Hepatocyte (in vitro differentiated cells): ENCODE data around the gene IGSF22. TPM values are rescaled to one million over a fixed set of nuclear protein-coding genes. Genes with fewer than 3 reads are reported as not detected.

Experiments used
- DNase-seq: peaks from one replicate; pipeline ENCODE4 v3.0.0-alpha.2; 2016; ENCODE audit warnings: low spot score
- H2AFZ ChIP-seq: fragments of 200-600 bp; sonication (generic); 2 replicates; pipeline ENCODE4 v1.6.0; 2016; ENCODE audit warnings: antibody characterized with exemption, mild to moderate bottlenecking
- H3K27ac ChIP-seq: fragments of 200-600 bp; sonication (generic); 2 replicates; pipeline ENCODE4 v1.5.1; 2016; ENCODE audit warnings: mild to moderate bottlenecking
- H3K27me3 ChIP-seq: fragments of 200-600 bp; sonication (generic); 2 replicates; pipeline ENCODE4 v1.6.1; 2016
- H3K36me3 ChIP-seq: fragments of 200-600 bp; sonication (generic); replicated peaks from 2 replicates; pipeline ENCODE4 v1.5.1; 2016; ENCODE audit warnings: low read depth; ENCODE audit not compliant: insufficient read depth
- H3K4me1 ChIP-seq: fragments of 200-600 bp; sonication (generic); 2 replicates; pipeline ENCODE4 v1.5.1; 2016; ENCODE audit warnings: mild to moderate bottlenecking, moderate library complexity; ENCODE audit not compliant: insufficient read depth
- H3K4me2 ChIP-seq: fragments of 200-600 bp; sonication (generic); 2 replicates; pipeline ENCODE4 v1.6.0; 2016
- H3K4me3 ChIP-seq: fragments of 200-600 bp; sonication (generic); 2 replicates; pipeline ENCODE4 v1.5.1; 2016; ENCODE audit warnings: mild to moderate bottlenecking
- H3K79me2 ChIP-seq: fragments of 200-600 bp; sonication (generic); 2 replicates; pipeline ENCODE4 v1.6.0; 2017; ENCODE audit warnings: mild to moderate bottlenecking
- H3K9me2 ChIP-seq: fragments of 200-600 bp; sonication (generic); replicated peaks from 2 replicates; pipeline ENCODE4 v1.6.0; 2017; ENCODE audit warnings: mild to moderate bottlenecking; ENCODE audit not compliant: insufficient read depth
- H3K9me3 ChIP-seq: fragments of 200-600 bp; sonication (generic); 2 replicates; pipeline ENCODE4 v1.5.1; 2016; ENCODE audit warnings: low read depth, mild to moderate bottlenecking
- H4K20me1 ChIP-seq: fragments of 200-600 bp; sonication (generic); 2 replicates; pipeline ENCODE4 v1.6.0; 2016; ENCODE audit warnings: mild to moderate bottlenecking; ENCODE audit not compliant: insufficient read depth, poor library complexity, severe bottlenecking
- CTCF ChIP-seq: fragments of 200-600 bp; sonication (generic); IDR thresholded peaks from 2 replicates; pipeline ENCODE4 v1.5.1; 2016; ENCODE audit warnings: antibody characterized with exemption, mild to moderate bottlenecking; ENCODE audit not compliant: poor library complexity
- EZH2 ChIP-seq: fragments of 200-600 bp; sonication (generic); IDR thresholded peaks from 2 replicates; pipeline ENCODE4 v1.6.1; 2016; ENCODE audit warnings: antibody characterized with exemption, mild to moderate bottlenecking, borderline replicate concordance
- EZH2phosphoT487 ChIP-seq: fragments of 200-600 bp; sonication (generic); IDR thresholded peaks from one replicate; pipeline ENCODE4 v1.6.1; 2018; ENCODE audit warnings: antibody characterized with exemption, mild to moderate bottlenecking, low read depth, moderate library complexity; ENCODE audit not compliant: unreplicated experiment, severe bottlenecking
- WGBS: methylation state at CpG from one replicate; pipeline ENCODE4 v1.1.6; 2016; ENCODE audit warnings: low lambda C conversion rate; ENCODE audit errors: missing lambda C conversion rate; 5-methylcytosine and 5-hydroxymethylcytosine counted together
- polyA plus RNA-seq: library from polyadenylated mRNA; unstranded; fragments of >200 nt; fragmentation: Nextera tagmentation; extraction: Ambion mirVana; gene quantifications from 2 replicates; pipeline ENCODE4 v1.2.1, GENCODE V29; 2016
- total RNA-seq: library from RNA; depleted of rRNA; stranded (reverse); fragments of >200 nt; gene quantifications from 2 replicates; pipeline ENCODE4 v1.2.3, GENCODE V29; 2014

Gene IGSF22
- total and polyA plus RNA-seq, 2 experiments from 2014 or later, result not detected

DNA sequence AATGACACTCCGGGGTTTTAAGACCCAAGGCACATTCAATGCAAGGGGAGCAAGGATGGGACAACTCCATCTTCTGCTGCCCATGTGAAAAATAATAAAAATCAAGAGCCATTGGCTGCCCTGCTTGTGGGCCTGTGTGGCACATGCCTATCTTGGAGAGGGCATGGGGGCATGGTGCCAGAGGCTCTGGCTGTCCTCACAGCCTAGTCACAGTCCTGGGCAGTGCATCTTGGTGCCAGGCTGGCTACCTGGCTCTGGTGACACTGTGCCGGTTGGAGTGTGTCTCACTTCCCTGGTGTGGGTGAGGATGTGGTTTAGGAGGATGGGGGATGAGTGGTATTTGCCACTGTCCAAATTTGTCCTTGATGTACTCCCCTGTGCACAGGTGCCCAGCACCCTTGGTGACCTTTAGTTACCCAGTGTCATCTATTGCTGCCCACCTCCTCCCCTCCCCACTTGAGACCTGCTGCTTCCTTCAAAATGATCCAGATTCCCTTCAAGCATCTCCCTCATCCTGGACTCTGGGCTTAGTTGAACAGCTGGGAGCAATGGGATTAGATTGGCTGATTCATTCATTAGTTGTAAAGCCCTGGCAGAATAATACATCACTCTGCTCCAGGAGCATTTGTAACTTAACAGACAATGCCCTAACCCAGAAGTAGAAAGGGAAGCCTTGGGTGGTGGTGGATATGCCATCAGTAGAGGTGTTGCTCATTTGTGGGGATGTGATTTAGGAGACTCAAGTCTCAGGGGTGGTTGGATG, 22.8 kb downstream of the IGSF22 start:
- Histone ChIP-seq H4K20me1 (no peaks in the 10 kb centered on the region), H3K9me3 (no peaks in the 10 kb centered on the region), H3K79me2 (no peaks in the 10 kb centered on the region), H3K4me2 (no peak overlapping the region), H3K27ac (no peak overlapping the region), H3K9me2 (no peaks in the 10 kb centered on the region), H3K27me3 (no peaks in the 10 kb centered on the region), H3K4me1 (peaks cover 5% of the 10 kb centered on the region), H3K36me3 (no peaks in the 10 kb centered on the region), H2AFZ (no peak overlapping the region), H3K4me3 (no peak overlapping the region)
- 100% methylated on average over 2 of the region's 2 CpGs for WGBS
- TF ChIP-seq EZH2phosphoT487, result no peak
- TF ChIP-seq CTCF, result no peak
- no peak for TF ChIP-seq EZH2
- no peak for DNase-seq

GRCh38 chr11:18701614-18702216, 24.3 kb downstream of the IGSF22 start:
- Histone ChIP-seq H2AFZ (no peak overlapping the region), H3K4me3 (no peak overlapping the region), H3K79me2 (no peaks in the 10 kb centered on the region), H3K27ac (no peak overlapping the region), H3K9me2 (no peaks in the 10 kb centered on the region), H3K4me1 (peaks cover 5% of the 10 kb centered on the region), H3K9me3 (no peaks in the 10 kb centered on the region), H3K4me2 (no peak overlapping the region), H3K36me3 (no peaks in the 10 kb centered on the region), H3K27me3 (no peaks in the 10 kb centered on the region), H4K20me1 (no peaks in the 10 kb centered on the region)
- WGBS, result 95% methylated on average over 17 of the region's 17 CpGs
- DNase-seq, result no peak
- TF ChIP-seq EZH2, result no peak
- TF ChIP-seq CTCF, result no peak
- no peak for TF ChIP-seq EZH2phosphoT487

DNA sequence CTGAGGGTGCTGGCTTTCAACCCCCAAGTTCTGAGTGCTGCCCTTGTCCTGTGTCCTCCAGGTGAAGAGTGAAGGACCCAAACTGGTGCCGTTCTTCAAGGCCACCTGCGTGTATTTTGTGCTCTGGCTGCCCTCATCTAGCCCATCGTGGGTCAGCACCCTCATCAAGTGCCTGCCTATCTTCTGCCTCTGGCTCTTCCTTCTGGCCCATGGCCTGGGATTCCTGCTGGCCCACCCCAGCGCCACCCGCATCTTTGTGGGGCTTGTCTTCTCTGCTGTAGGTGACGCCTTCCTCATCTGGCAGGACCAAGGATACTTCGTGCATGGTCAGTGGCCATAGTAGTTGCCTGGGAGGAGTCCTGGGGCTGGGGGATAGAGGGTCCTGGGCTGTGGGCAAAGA, 25.1 kb downstream of the IGSF22 start:
- no peaks in the 10 kb centered on the region for H3K9me2 ChIP-seq
- no peak overlapping the region for H3K4me2 ChIP-seq
- H3K27ac ChIP-seq, result no peak overlapping the region
- H3K4me1 ChIP-seq, result peaks cover 5% of the 10 kb centered on the region
- H3K79me2 ChIP-seq, result no peaks in the 10 kb centered on the region
- DNase-seq, result no peak
- no peaks in the 10 kb centered on the region for H3K36me3 ChIP-seq
- TF ChIP-seq EZH2phosphoT487 (no peak), CTCF (no peak), EZH2 (no peak)
- H4K20me1 ChIP-seq, result no peaks in the 10 kb centered on the region
- H3K27me3 ChIP-seq, result no peaks in the 10 kb centered on the region
- no peaks in the 10 kb centered on the region for H3K9me3 ChIP-seq
- 97% methylated on average over 7 of the region's 7 CpGs for WGBS
- H3K4me3 ChIP-seq, result no peak overlapping the region
- H2AFZ ChIP-seq, result no peak overlapping the region
